ENCODE results near the gene PLA2G4E. TPM values are rescaled to one million over a fixed set of nuclear protein-coding genes. Genes with fewer than 3 reads are reported as not detected.

The PLA2G4E gene
- total RNA-seq, 6 donors from 2014 or later = 0.13 to 5.2 (median 1.1) TPM; not detected in 2

- Histone ChIP-seq H3K9me3 (no peaks in the 10 kb centered on the region), H3K4me3 (no peak overlapping the region), H3K27ac (no peak overlapping the region), H3K36me3 (no peaks in the 10 kb centered on the region), H3K4me1 (peaks cover 0 to 13% (median 7%) of the 10 kb centered on the region in 4 donors), H3K27me3 (no peaks in the 10 kb centered on the region)
- ATAC-seq (ENCODE audit: low FRiP score in 2 of 2) (no peak), DNase-seq (no peak)
- 92 to 96% methylated on average over 14 to 17 of the region's 17 CpGs for WGBS, 2 donors
- TF ChIP-seq POLR2A (IDR thresholded peaks at IDR 0.05) (no peak), CTCF (IDR thresholded peaks at IDR 0.05) (no peak), EP300 (IDR thresholded peaks at IDR 0.05) (no peak), POLR2AphosphoS5 (IDR thresholded peaks at IDR 0.05) (no peak)
Measured at GRCh38 chr15:41983621-41984571, 36.9 kb downstream of the PLA2G4E start.

GRCh38 chr15:41983221-41983620, 37.6 kb downstream of the PLA2G4E start:
- WGBS, 2 donors = 64 to 78% methylated on average over 7 of the region's 7 CpGs
- no peaks in the 10 kb centered on the region for H3K36me3 ChIP-seq
- H3K27me3 ChIP-seq = no peaks in the 10 kb centered on the region
- H3K9me3 ChIP-seq = no peaks in the 10 kb centered on the region
- no peak overlapping the region for H3K4me3 ChIP-seq
- ATAC-seq (ENCODE audit: low FRiP score in 2 of 2) = no peak
- no peak overlapping the region for H3K27ac ChIP-seq
- TF ChIP-seq CTCF (IDR thresholded peaks at IDR 0.05) = no peak
- no peak for TF ChIP-seq EP300 (IDR thresholded peaks at IDR 0.05)
- TF ChIP-seq POLR2AphosphoS5 (IDR thresholded peaks at IDR 0.05) = no peak
- TF ChIP-seq POLR2A (IDR thresholded peaks at IDR 0.05) = no peak
- H3K4me1 ChIP-seq = peaks cover 0 to 13% (median 7%) of the 10 kb centered on the region in 4 donors
- peak in 1 of 2 donors; percentile 3 for DNase-seq

- H3K4me3 ChIP-seq = no peak overlapping the region
- WGBS, 2 donors = 84 to 88% methylated on average over 10 of the region's 10 CpGs
- DNase-seq (peak; percentile 5 to 12), ATAC-seq (ENCODE audit: low FRiP score in 2 of 2) (no peak)
- H3K4me1 ChIP-seq = peaks cover 0 to 13% (median 7%) of the 10 kb centered on the region in 4 donors
- H3K9me3 ChIP-seq = no peaks in the 10 kb centered on the region
- no peak overlapping the region for H3K27ac ChIP-seq
- no peaks in the 10 kb centered on the region for H3K27me3 ChIP-seq
- TF ChIP-seq CTCF (IDR thresholded peaks at IDR 0.05) (no peak), EP300 (IDR thresholded peaks at IDR 0.05) (no peak), POLR2A (IDR thresholded peaks at IDR 0.05) (no peak), POLR2AphosphoS5 (IDR thresholded peaks at IDR 0.05) (no peak)
- H3K36me3 ChIP-seq = no peaks in the 10 kb centered on the region
Measured at GRCh38 chr15:41982133-41982930, 38.5 kb downstream of the PLA2G4E start.

GRCh38 chr15:41981371-41982132, 39.3 kb downstream of the PLA2G4E start:
- no peaks in the 10 kb centered on the region for H3K9me3 ChIP-seq
- H3K4me3 ChIP-seq = no peak overlapping the region
- no peaks in the 10 kb centered on the region for H3K27me3 ChIP-seq
- H3K36me3 ChIP-seq = no peaks in the 10 kb centered on the region
- WGBS, 2 donors = 93% methylated on average over 10 of the region's 10 CpGs
- DNase-seq (no peak), ATAC-seq (ENCODE audit: low FRiP score in 2 of 2) (no peak)
- no peak overlapping the region for H3K27ac ChIP-seq
- TF ChIP-seq POLR2AphosphoS5 (IDR thresholded peaks at IDR 0.05) (no peak), POLR2A (IDR thresholded peaks at IDR 0.05) (no peak), EP300 (IDR thresholded peaks at IDR 0.05) (no peak), CTCF (IDR thresholded peaks at IDR 0.05) (no peak)
- peaks cover 0 to 13% (median 7%) of the 10 kb centered on the region in 4 donors for H3K4me1 ChIP-seq
